Measurements from ENCODE around the gene CFDP1.
A peak's percentile ranks its signal among the peaks of the same experiment; 100 is the strongest.

Gene CFDP1

DNA sequence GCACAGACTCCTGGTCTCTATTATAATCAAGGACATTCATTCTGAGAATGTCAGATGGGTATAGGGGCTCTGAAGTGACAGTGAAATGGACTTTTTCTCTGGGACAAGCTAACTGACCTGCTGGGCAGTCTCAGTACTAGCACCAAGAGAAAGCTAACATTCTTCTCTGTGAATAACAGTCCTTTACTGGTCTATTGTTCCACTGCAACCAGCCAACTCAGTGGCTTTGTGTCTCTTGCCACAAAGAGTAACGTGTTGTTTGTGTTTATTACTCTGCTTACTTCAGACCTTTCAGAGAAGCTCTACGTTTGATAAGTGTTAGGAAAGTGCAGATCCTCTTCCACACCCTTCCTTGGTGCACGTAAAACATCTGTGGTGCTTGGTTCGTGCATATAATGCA is 120.4 kb downstream of the CFDP1 start:
- Histone ChIP-seq H3K27me3 (no peaks in the 10 kb centered on the region), H3K36me3 (peaks cover 0 to 11% (median 6%) of the 10 kb centered on the region in 3 donors), H3K4me1 (peaks cover 0 to 24% (median 6%) of the 10 kb centered on the region in 4 donors), H3K27ac (peak overlapping the region; percentile 50 to 53), H3K9me3 (no peaks in the 10 kb centered on the region), H3K4me3 (no peak overlapping the region)
- DNase-seq = no peak
- intact Hi-C loops (cut with DNase I; ENCODE audit: low total_unique reads) = loop anchor here (10.0 kb wide), 1 partner anchor 62 kb away; no protein-coding TSS in a partner anchor
- no peak for TF ChIP-seq CTCF (IDR thresholded peaks at IDR 0.05)

- Histone ChIP-seq H3K27ac (peak overlapping the region; percentile 50 to 53), H3K27me3 (no peaks in the 10 kb centered on the region), H3K36me3 (peaks cover 0 to 11% (median 6%) of the 10 kb centered on the region in 3 donors), H3K9me3 (no peaks in the 10 kb centered on the region), H3K4me3 (no peak overlapping the region), H3K4me1 (peaks cover 0 to 25% (median 6%) of the 10 kb centered on the region in 4 donors)
- intact Hi-C loops (cut with DNase I; ENCODE audit: low total_unique reads) = loop anchor here (10.0 kb wide), 1 partner anchor 63 kb away; no protein-coding TSS in a partner anchor
- DNase-seq = no peak
- TF ChIP-seq CTCF (IDR thresholded peaks at IDR 0.05) = no peak
These were observed 121.8 kb downstream of the CFDP1 start for GRCh38 chr16:75311383-75311938.

DNA sequence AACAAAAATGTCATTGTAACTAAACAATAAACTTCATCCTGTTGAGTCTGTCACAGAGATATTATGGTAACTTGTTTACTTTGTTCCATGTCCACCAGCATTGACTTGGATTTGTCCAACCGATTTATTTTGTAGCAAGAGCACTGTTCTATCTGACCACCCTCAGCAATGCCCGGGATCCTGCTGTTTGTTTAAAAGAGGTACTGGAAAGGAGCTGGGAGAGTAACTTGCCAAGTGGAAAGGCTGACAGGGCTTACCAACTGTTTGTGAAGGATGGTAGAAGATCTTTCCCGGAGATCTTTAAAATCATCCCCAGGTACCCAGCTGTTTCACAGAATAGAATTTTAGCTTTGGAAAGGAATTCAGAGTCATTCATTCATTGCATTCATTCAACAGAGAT is 122.8 kb downstream of the CFDP1 start:
- Histone ChIP-seq H3K4me1 (peaks cover 0 to 34% (median 14%) of the 10 kb centered on the region in 4 donors), H3K27ac (peak overlapping the region in 1 of 2 donors; percentile 15), H3K36me3 (peaks cover 0 to 11% (median 6%) of the 10 kb centered on the region in 3 donors), H3K9me3 (no peaks in the 10 kb centered on the region), H3K4me3 (no peak overlapping the region), H3K27me3 (no peaks in the 10 kb centered on the region)
- no peak for TF ChIP-seq CTCF (IDR thresholded peaks at IDR 0.05)
- intact Hi-C loops (cut with DNase I; ENCODE audit: low total_unique reads) = loop anchor here (10.0 kb wide), 1 partner anchor 64 kb away; no protein-coding TSS in a partner anchor
- no peak for DNase-seq

- H3K4me3 ChIP-seq = no peak overlapping the region
- DNase-seq = no peak
- no peak for TF ChIP-seq CTCF (IDR thresholded peaks at IDR 0.05)
- no peaks in the 10 kb centered on the region for H3K9me3 ChIP-seq
- no peaks in the 10 kb centered on the region for H3K27me3 ChIP-seq
- H3K27ac ChIP-seq = no peak overlapping the region
- peaks cover 0 to 40% (median 18%) of the 10 kb centered on the region in 4 donors for H3K4me1 ChIP-seq
- peaks cover 0 to 11% (median 6%) of the 10 kb centered on the region in 3 donors for H3K36me3 ChIP-seq
- intact Hi-C loops (cut with DNase I; ENCODE audit: low total_unique reads) = loop anchor here (10.0 kb wide), 1 partner anchor 65 kb away; no protein-coding TSS in a partner anchor
These were observed 123.3 kb downstream of the CFDP1 start for GRCh38 chr16:75309899-75310430.

GRCh38 chr16:75309156-75309555 is 124.1 kb downstream of the CFDP1 start:
- intact Hi-C loops (cut with DNase I; ENCODE audit: low total_unique reads) = no loop called here
- no peak for TF ChIP-seq CTCF (IDR thresholded peaks at IDR 0.05)
- no peaks in the 10 kb centered on the region for H3K27me3 ChIP-seq
- no peak overlapping the region for H3K27ac ChIP-seq
- H3K4me3 ChIP-seq = no peak overlapping the region
- peaks cover 0 to 9% (median 6%) of the 10 kb centered on the region in 3 donors for H3K36me3 ChIP-seq
- no peak for DNase-seq
- peaks cover 0 to 48% (median 26%) of the 10 kb centered on the region in 4 donors for H3K4me1 ChIP-seq
- H3K9me3 ChIP-seq = no peaks in the 10 kb centered on the region

Data from tibial artery (tissue), 4 donors.